ENCODE results near the gene CYP4X1.
A peak's percentile ranks its signal among the peaks of the same experiment; 100 is the strongest.
"Not testable (repeated sequence)": the region's sequence is repeated elsewhere in the genome, so short reads cannot be mapped to it uniquely, and the experiment has no call there.

The CYP4X1 gene

GRCh38 chr1:47013293-47013692 lies 10.2 kb upstream of the CYP4X1 start:
- TF ChIP-seq TAF1 (IDR thresholded peaks at IDR 0.05; ENCODE audit: low read depth, low read length), result no peak
- no peak for TF ChIP-seq SPI1 (IDR thresholded peaks at IDR 0.05; ENCODE audit: low read depth, low read length)
- no peak for TF ChIP-seq POU2F2 (IDR thresholded peaks at IDR 0.05; ENCODE audit: low read depth, low read length)
- no peak for TF ChIP-seq POLR2AphosphoS5 (IDR thresholded peaks at IDR 0.05; ENCODE audit: low read depth, low read length)
- no peak for TF ChIP-seq POLR2A (IDR thresholded peaks at IDR 0.05; ENCODE audit: low read depth, low read length)
- TF ChIP-seq PAX5 (IDR thresholded peaks at IDR 0.05; ENCODE audit: insufficient read depth, low read length, severe bottlenecking), result no peak
- no peak for FAIRE-seq
- DNase-seq (ENCODE audit: insufficient read length, low spot score), result no peak

GRCh38 chr1:47021070-47021469 lies 2.4 kb upstream of the CYP4X1 start:
- TF ChIP-seq POU2F2 (IDR thresholded peaks at IDR 0.05; ENCODE audit: low read depth, low read length) (no peak), PAX5 (IDR thresholded peaks at IDR 0.05; ENCODE audit: insufficient read depth, low read length, severe bottlenecking) (no peak), SPI1 (IDR thresholded peaks at IDR 0.05; ENCODE audit: low read depth, low read length) (no peak), TAF1 (IDR thresholded peaks at IDR 0.05; ENCODE audit: low read depth, low read length) (no peak), POLR2A (IDR thresholded peaks at IDR 0.05; ENCODE audit: low read depth, low read length) (no peak), POLR2AphosphoS5 (IDR thresholded peaks at IDR 0.05; ENCODE audit: low read depth, low read length) (no peak)
- no peak for FAIRE-seq
- DNase-seq (ENCODE audit: insufficient read length, low spot score), result no peak

GRCh38 chr1:47024141-47024801 lies 802 bp downstream of the CYP4X1 start:
- FAIRE-seq, result no peak

GRCh38 chr1:47030170-47030805 lies 6.8 kb downstream of the CYP4X1 start:
- no peak for FAIRE-seq
- no peak for TF ChIP-seq POU2F2 (IDR thresholded peaks at IDR 0.05; ENCODE audit: low read depth, low read length)
- no peak for TF ChIP-seq TAF1 (IDR thresholded peaks at IDR 0.05; ENCODE audit: low read depth, low read length)
- TF ChIP-seq SPI1 (IDR thresholded peaks at IDR 0.05; ENCODE audit: low read depth, low read length), result no peak
- TF ChIP-seq POLR2AphosphoS5 (IDR thresholded peaks at IDR 0.05; ENCODE audit: low read depth, low read length), result no peak
- no peak for TF ChIP-seq PAX5 (IDR thresholded peaks at IDR 0.05; ENCODE audit: insufficient read depth, low read length, severe bottlenecking)
- no peak for TF ChIP-seq POLR2A (IDR thresholded peaks at IDR 0.05; ENCODE audit: low read depth, low read length)
- DNase-seq (ENCODE audit: insufficient read length, low spot score), result no peak

More at GRCh38 chr1:47024141-47024801, 802 bp downstream of the CYP4X1 start:
- DNase-seq (ENCODE audit: insufficient read length, low spot score), result no peak
- no peak for TF ChIP-seq SPI1 (IDR thresholded peaks at IDR 0.05; ENCODE audit: low read depth, low read length)
- TF ChIP-seq TAF1 (IDR thresholded peaks at IDR 0.05; ENCODE audit: low read depth, low read length), result no peak
- TF ChIP-seq POU2F2 (IDR thresholded peaks at IDR 0.05; ENCODE audit: low read depth, low read length), result no peak
- no peak for TF ChIP-seq POLR2A (IDR thresholded peaks at IDR 0.05; ENCODE audit: low read depth, low read length)
- no peak for TF ChIP-seq POLR2AphosphoS5 (IDR thresholded peaks at IDR 0.05; ENCODE audit: low read depth, low read length)
- TF ChIP-seq PAX5 (IDR thresholded peaks at IDR 0.05; ENCODE audit: insufficient read depth, low read length, severe bottlenecking), result no peak

- no peak for TF ChIP-seq POLR2A (IDR thresholded peaks at IDR 0.05; ENCODE audit: low read depth, low read length)
- no peak for TF ChIP-seq POU2F2 (IDR thresholded peaks at IDR 0.05; ENCODE audit: low read depth, low read length)
- TF ChIP-seq TAF1 (IDR thresholded peaks at IDR 0.05; ENCODE audit: low read depth, low read length), result no peak
- TF ChIP-seq SPI1 (IDR thresholded peaks at IDR 0.05; ENCODE audit: low read depth, low read length), result no peak
- TF ChIP-seq POLR2AphosphoS5 (IDR thresholded peaks at IDR 0.05; ENCODE audit: low read depth, low read length), result no peak
- TF ChIP-seq PAX5 (IDR thresholded peaks at IDR 0.05; ENCODE audit: insufficient read depth, low read length, severe bottlenecking), result no peak
- FAIRE-seq, result no peak
These were observed 7.6 kb downstream of the CYP4X1 start for GRCh38 chr1:47031059-47031458.

GRCh38 chr1:47031585-47031984 lies 8.1 kb downstream of the CYP4X1 start:
- TF ChIP-seq TAF1 (IDR thresholded peaks at IDR 0.05; ENCODE audit: low read depth, low read length) (no peak), PAX5 (IDR thresholded peaks at IDR 0.05; ENCODE audit: insufficient read depth, low read length, severe bottlenecking) (no peak), POLR2A (IDR thresholded peaks at IDR 0.05; ENCODE audit: low read depth, low read length) (no peak), POLR2AphosphoS5 (IDR thresholded peaks at IDR 0.05; ENCODE audit: low read depth, low read length) (no peak), SPI1 (IDR thresholded peaks at IDR 0.05; ENCODE audit: low read depth, low read length) (no peak)
- no peak for DNase-seq (ENCODE audit: insufficient read length, low spot score)
- no peak for FAIRE-seq

More at GRCh38 chr1:47031059-47031458, 7.6 kb downstream of the CYP4X1 start:
- no peak for DNase-seq (ENCODE audit: insufficient read length, low spot score)

- FAIRE-seq (no peak), DNase-seq (ENCODE audit: insufficient read length, low spot score) (no peak)
- TF ChIP-seq SPI1 (IDR thresholded peaks at IDR 0.05; ENCODE audit: low read depth, low read length) (no peak), POLR2A (IDR thresholded peaks at IDR 0.05; ENCODE audit: low read depth, low read length) (no peak), POLR2AphosphoS5 (IDR thresholded peaks at IDR 0.05; ENCODE audit: low read depth, low read length) (no peak), TAF1 (IDR thresholded peaks at IDR 0.05; ENCODE audit: low read depth, low read length) (no peak), PAX5 (IDR thresholded peaks at IDR 0.05; ENCODE audit: insufficient read depth, low read length, severe bottlenecking) (no peak), POU2F2 (IDR thresholded peaks at IDR 0.05; ENCODE audit: low read depth, low read length) (no peak)
These were observed 13.3 kb downstream of the CYP4X1 start for GRCh38 chr1:47036764-47037163.

- no peak for TF ChIP-seq POLR2A (IDR thresholded peaks at IDR 0.05; ENCODE audit: low read depth, low read length)
- TF ChIP-seq TAF1 (IDR thresholded peaks at IDR 0.05; ENCODE audit: low read depth, low read length), result no peak
- TF ChIP-seq POU2F2 (IDR thresholded peaks at IDR 0.05; ENCODE audit: low read depth, low read length), result no peak
- TF ChIP-seq SPI1 (IDR thresholded peaks at IDR 0.05; ENCODE audit: low read depth, low read length), result no peak
- TF ChIP-seq PAX5 (IDR thresholded peaks at IDR 0.05; ENCODE audit: insufficient read depth, low read length, severe bottlenecking), result no peak
- no peak for TF ChIP-seq POLR2AphosphoS5 (IDR thresholded peaks at IDR 0.05; ENCODE audit: low read depth, low read length)
- DNase-seq (ENCODE audit: insufficient read length, low spot score) (no peak), FAIRE-seq (no peak)
These were observed 35.9 kb downstream of the CYP4X1 start for GRCh38 chr1:47059376-47059775.

- FAIRE-seq (no peak), DNase-seq (ENCODE audit: insufficient read length, low spot score) (no peak)
- no peak for TF ChIP-seq PAX5 (IDR thresholded peaks at IDR 0.05; ENCODE audit: insufficient read depth, low read length, severe bottlenecking)
- no peak for TF ChIP-seq SPI1 (IDR thresholded peaks at IDR 0.05; ENCODE audit: low read depth, low read length)
- no peak for TF ChIP-seq POU2F2 (IDR thresholded peaks at IDR 0.05; ENCODE audit: low read depth, low read length)
- TF ChIP-seq POLR2A (IDR thresholded peaks at IDR 0.05; ENCODE audit: low read depth, low read length), result no peak
- TF ChIP-seq TAF1 (IDR thresholded peaks at IDR 0.05; ENCODE audit: low read depth, low read length), result no peak
- TF ChIP-seq POLR2AphosphoS5 (IDR thresholded peaks at IDR 0.05; ENCODE audit: low read depth, low read length), result no peak
These were observed 43.7 kb downstream of the CYP4X1 start, which contains the start of gene CYP4Z1 for GRCh38 chr1:47067097-47067594. Gene CYP4Z1, plus strand, starts transcription at chr1:47067231. Its CDS starts 260 bp downstream, at chr1:47067491.

GRCh38 chr1:47069080-47069479 lies 45.6 kb downstream of the CYP4X1 start:
- FAIRE-seq; DNase-seq (ENCODE audit: insufficient read length, low spot score): not testable (repeated sequence)

GRCh38 chr1:47069509-47069908 lies 46.0 kb downstream of the CYP4X1 start:
- not testable (repeated sequence) for FAIRE-seq; DNase-seq (ENCODE audit: insufficient read length, low spot score)

- peak; percentile 9 for FAIRE-seq
- DNase-seq (ENCODE audit: insufficient read length, low spot score), result not testable (repeated sequence)
These were observed 65.9 kb downstream of the CYP4X1 start for GRCh38 chr1:47089356-47089755.

GRCh38 chr1:47091476-47091875 lies 68.0 kb downstream of the CYP4X1 start:
- DNase-seq (ENCODE audit: insufficient read length, low spot score), result not testable (repeated sequence)
- FAIRE-seq, result peak; percentile 88

All from GM12891 (cell line).